Measurements from ENCODE around the gene SDR42E1. TPM values are rescaled to one million over a fixed set of nuclear protein-coding genes. Genes with fewer than 3 reads are reported as not detected.
A peak's percentile ranks its signal among the peaks of the same experiment; 100 is the strongest.

The SDR42E1 gene
- polyA plus RNA-seq, 1 donor (not counting 4 experiments of a cell fraction or from before 2014, with no cell fraction given): 20.3 TPM

DNA sequence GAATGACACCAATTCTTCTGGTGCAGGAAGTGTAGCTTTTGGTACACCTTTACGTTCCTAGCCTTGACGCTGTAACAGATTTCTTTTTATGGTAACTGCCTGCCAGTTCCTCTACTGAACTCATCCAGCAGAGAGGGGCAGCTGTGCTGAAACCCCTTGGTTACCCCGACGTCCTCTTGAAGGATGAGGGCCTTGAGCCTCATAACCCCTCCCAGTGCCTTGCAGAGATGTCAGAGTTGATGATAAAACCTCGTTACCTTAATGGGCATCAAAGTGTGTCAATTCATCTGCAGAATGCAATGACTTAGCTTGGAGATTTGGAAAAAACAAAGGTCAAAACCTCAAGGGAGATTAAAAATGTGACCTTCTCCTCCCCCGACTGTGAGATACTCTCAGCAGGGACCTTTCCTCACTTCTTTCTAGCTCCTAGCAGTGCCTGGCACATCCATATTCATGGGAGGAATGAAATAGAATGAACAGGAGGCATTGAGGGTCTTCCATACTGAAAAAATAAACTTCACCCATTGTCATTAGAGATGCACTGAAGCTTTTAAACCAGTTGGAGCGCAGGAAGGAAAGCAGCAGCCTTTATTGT, 69.2 kb downstream of the SDR42E1 start:
- DNase-seq (ENCODE audit: low read depth, low spot score): no peak
- H2AFZ ChIP-seq (ENCODE audit: control insufficient read depth, low read length): no peak overlapping the region
- H3K9me3 ChIP-seq (ENCODE audit: control insufficient read depth, low read depth, low read length): no peaks in the 10 kb centered on the region
- no peaks in the 10 kb centered on the region for H3K9me1 ChIP-seq (ENCODE audit: control insufficient read depth, extremely low read depth, insufficient read depth, low read length)
- H3K4me1 ChIP-seq (ENCODE audit: control insufficient read depth, extremely low read depth, insufficient read depth, low read length): peaks cover 12% of the 10 kb centered on the region
- no peak overlapping the region for H3K4me3 ChIP-seq (ENCODE audit: control insufficient read depth in 2 of 3, extremely low read depth in 1 of 3, insufficient read depth in 2 of 3, low read depth in 1 of 3, low read length in 3 of 3)
- H3K27me3 ChIP-seq (ENCODE audit: control insufficient read depth, extremely low read depth, insufficient read depth, low read length): no peaks in the 10 kb centered on the region
- TF ChIP-seq EZH2 (IDR thresholded peaks at IDR 0.05; ENCODE audit: low read length): no peak
- TF ChIP-seq, protein P1, sequence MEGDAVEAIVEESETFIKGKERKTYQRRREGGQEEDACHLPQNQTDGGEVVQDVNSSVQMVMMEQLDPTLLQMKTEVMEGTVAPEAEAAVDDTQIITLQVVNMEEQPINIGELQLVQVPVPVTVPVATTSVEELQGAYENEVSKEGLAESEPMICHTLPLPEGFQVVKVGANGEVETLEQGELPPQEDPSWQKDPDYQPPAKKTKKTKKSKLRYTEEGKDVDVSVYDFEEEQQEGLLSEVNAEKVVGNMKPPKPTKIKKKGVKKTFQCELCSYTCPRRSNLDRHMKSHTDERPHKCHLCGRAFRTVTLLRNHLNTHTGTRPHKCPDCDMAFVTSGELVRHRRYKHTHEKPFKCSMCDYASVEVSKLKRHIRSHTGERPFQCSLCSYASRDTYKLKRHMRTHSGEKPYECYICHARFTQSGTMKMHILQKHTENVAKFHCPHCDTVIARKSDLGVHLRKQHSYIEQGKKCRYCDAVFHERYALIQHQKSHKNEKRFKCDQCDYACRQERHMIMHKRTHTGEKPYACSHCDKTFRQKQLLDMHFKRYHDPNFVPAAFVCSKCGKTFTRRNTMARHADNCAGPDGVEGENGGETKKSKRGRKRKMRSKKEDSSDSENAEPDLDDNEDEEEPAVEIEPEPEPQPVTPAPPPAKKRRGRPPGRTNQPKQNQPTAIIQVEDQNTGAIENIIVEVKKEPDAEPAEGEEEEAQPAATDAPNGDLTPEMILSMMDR (optimal IDR thresholded peaks at IDR 0.05 in 1 of 3, IDR thresholded peaks at IDR 0.05 in 1 of 3, conservative IDR thresholded peaks at IDR 0.05 in 1 of 3; ENCODE audit: extremely low read depth in 1 of 3, insufficient read depth in 2 of 3, low read length in 3 of 3): no peak
- no peak overlapping the region for H3K4me2 ChIP-seq (ENCODE audit: control insufficient read depth, extremely low read depth, insufficient read depth, low read depth, low read length)
- H3K36me3 ChIP-seq (ENCODE audit: control insufficient read depth in 2 of 2, extremely low read depth in 1 of 2, insufficient read depth in 2 of 2, low read length in 2 of 2): no peaks in the 10 kb centered on the region
- dilution Hi-C loops (cut with MboI; ENCODE audit: extremely low pct_ligation_motif_present, low sequenced_read_pairs): no loop called here
- no peak for FAIRE-seq
- H3K79me2 ChIP-seq (ENCODE audit: control insufficient read depth, insufficient read depth, low read length): no peaks in the 10 kb centered on the region
- no peaks in the 10 kb centered on the region for H4K20me1 ChIP-seq (ENCODE audit: control insufficient read depth, extremely low read depth, insufficient read depth, low read length)
- H3K9ac ChIP-seq (ENCODE audit: control insufficient read depth, extremely low read depth, insufficient read depth, low read length): no peak overlapping the region
- H3K27ac ChIP-seq (ENCODE audit: control insufficient read depth, insufficient read depth, low read length): no peak overlapping the region

DNA sequence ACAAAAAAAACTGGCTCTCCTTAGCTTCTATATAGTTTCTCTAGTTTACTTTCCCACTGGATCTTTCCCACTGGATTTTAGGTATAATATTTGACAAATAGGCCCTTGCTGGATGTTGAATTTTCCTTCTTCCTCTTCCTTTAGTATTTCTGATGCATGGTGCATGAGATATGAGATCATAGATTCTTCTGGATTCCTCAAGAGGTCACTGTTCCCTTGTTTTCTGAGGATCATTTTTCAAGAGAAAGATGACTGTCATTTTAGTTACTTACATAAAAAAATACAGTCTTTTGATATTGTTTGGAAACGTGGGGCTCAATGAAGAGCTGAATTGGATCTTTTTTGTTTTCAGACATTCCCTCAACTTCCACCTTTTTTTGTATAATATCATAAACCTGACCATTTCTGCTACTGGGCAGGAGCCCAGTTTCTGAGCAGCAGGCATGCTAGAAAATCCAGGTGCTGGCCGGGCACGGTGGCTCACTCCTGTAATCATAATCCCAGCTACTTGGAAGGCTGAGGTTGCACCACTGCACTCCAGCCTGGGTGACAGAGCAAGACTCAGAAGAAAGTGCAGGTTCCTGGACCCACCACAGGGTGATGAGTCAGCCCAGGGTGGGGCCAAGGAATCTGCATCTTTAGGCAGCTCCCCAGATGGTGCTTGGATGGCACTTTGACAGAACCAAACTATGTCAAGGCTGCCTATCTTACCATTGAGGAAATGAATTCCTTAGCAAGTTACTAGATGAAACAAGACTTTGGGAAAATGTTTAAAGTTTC, 70.3 kb downstream of the SDR42E1 start:
- Histone ChIP-seq H2AFZ (ENCODE audit: control insufficient read depth, low read length) (no peak overlapping the region), H3K27ac (ENCODE audit: control insufficient read depth, insufficient read depth, low read length) (no peak overlapping the region), H3K9me3 (ENCODE audit: control insufficient read depth, low read depth, low read length) (no peaks in the 10 kb centered on the region), H3K9ac (ENCODE audit: control insufficient read depth, extremely low read depth, insufficient read depth, low read length) (no peak overlapping the region), H3K27me3 (ENCODE audit: control insufficient read depth, extremely low read depth, insufficient read depth, low read length) (no peaks in the 10 kb centered on the region), H3K4me3 (ENCODE audit: control insufficient read depth in 2 of 3, extremely low read depth in 1 of 3, insufficient read depth in 2 of 3, low read depth in 1 of 3, low read length in 3 of 3) (no peak overlapping the region), H3K4me1 (ENCODE audit: control insufficient read depth, extremely low read depth, insufficient read depth, low read length) (peaks cover 12% of the 10 kb centered on the region), H3K79me2 (ENCODE audit: control insufficient read depth, insufficient read depth, low read length) (no peaks in the 10 kb centered on the region), H3K36me3 (ENCODE audit: control insufficient read depth in 2 of 2, extremely low read depth in 1 of 2, insufficient read depth in 2 of 2, low read length in 2 of 2) (no peaks in the 10 kb centered on the region), H4K20me1 (ENCODE audit: control insufficient read depth, extremely low read depth, insufficient read depth, low read length) (no peaks in the 10 kb centered on the region), H3K9me1 (ENCODE audit: control insufficient read depth, extremely low read depth, insufficient read depth, low read length) (no peaks in the 10 kb centered on the region), H3K4me2 (ENCODE audit: control insufficient read depth, extremely low read depth, insufficient read depth, low read depth, low read length) (peak overlapping the region; percentile 1)
- dilution Hi-C loops (cut with MboI; ENCODE audit: extremely low pct_ligation_motif_present, low sequenced_read_pairs): no loop called here
- DNase-seq (ENCODE audit: low read depth, low spot score) (peak; percentile 11), FAIRE-seq (peak; percentile 60)
- no peak for TF ChIP-seq EZH2 (IDR thresholded peaks at IDR 0.05; ENCODE audit: low read length)
- TF ChIP-seq, protein P1 (optimal IDR thresholded peaks at IDR 0.05 in 1 of 3, IDR thresholded peaks at IDR 0.05 in 1 of 3, conservative IDR thresholded peaks at IDR 0.05 in 1 of 3; ENCODE audit: extremely low read depth in 1 of 3, insufficient read depth in 2 of 3, low read length in 3 of 3): peak in 2 of 3 experiments; percentile 25 to 55

Measured in keratinocyte (primary cell).